NCI-H1105 (cell line): ENCODE results near the gene TM4SF5.
"Not testable (repeated sequence)": the region's sequence is repeated elsewhere in the genome, so short reads cannot be mapped to it uniquely, and the experiment has no call there.

Source experiments
- DNase-seq: peaks from one replicate; lab custom pipeline; 2025; lab: John Stamatoyannopoulos, UW

Gene TM4SF5

GRCh38 chr17:4789951-4790704 lies 18.4 kb downstream of the TM4SF5 start:
- DNase-seq: peak; percentile 80

DNA sequence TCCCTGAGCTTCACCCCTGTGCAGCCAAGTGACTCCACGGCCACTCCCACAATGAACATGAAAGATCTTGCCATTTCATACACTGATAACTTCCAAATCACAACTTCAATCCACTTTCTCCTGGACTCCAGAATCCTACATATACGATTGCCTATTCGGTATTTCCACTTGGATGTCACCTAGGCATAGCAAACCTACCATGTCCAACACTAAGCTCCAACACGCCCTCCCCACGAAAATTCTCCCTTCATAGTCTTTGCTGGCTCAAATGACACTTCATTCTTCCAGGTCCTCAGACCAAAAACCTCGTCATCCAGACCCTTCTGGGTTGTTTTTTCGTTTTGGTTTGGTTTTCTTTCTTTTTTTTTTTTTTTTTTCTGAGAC lies 19.0 kb downstream of the TM4SF5 start:
- no peak for DNase-seq

DNA sequence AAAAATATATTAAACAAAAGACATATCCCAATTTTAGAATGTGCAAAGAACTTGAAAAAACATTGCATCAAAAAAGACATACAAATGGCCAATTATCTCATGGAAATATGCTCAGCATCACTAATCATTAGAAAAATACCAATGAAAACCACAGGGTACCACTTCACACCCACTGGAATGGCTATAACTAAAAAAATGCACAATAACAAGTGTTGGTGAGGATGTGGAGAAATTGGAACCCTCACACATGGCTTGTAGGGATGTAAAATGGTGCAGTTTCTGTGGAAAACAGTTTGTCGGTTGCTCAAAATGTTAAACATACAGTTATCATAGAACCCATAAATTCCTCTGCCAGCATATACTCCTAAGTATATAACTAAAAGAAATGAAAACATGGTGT lies 23.5 kb downstream of the TM4SF5 start:
- no peak for DNase-seq

DNA sequence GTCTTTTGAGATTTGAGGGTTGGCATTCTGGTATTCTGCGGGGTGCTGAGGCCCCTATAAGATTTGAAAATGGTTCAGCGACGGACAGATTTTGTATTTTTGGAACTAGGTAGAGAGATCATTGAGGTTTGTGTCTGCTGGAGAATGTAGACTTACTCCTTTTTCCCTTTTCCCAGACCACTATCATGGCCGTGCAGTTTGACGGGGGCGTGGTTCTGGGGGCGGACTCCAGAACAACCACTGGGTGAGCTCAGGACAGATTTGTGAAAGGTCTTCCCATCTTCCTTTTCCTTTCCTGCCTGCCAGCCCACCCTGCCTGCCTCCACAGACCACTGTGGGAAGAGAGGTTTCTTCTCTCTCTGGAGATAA lies 24.9 kb downstream of the TM4SF5 start:
- DNase-seq: peak; percentile 21

GRCh38 chr17:4800462-4801196 lies 28.9 kb downstream of the TM4SF5 start:
- no peak for DNase-seq

DNA sequence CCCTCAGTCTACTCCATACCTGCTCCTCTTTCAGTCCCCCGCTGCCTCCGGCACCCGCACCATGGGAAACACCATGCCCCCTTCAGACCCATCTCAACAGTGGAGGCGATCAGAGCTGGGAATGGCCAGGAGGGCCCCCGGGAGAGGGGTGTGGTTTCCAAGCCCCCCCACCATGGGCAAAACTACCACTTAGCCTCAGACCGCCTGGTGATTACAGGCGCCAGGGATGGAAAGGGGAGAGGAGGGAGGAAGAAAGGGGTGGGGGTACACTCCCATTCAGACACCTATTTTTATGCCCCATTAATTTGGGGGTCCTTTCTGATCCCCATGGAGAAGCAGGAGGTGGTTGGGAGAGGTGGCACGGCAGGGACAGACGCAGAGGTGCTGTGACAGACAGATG lies 30.5 kb downstream of the TM4SF5 start, which contains the start of gene C17orf114:
Gene C17orf114, minus strand, starts transcription at position 101 of the 400 bp plus-strand sequence.
- DNase-seq: no peak

GRCh38 chr17:4806456-4806776 lies 34.7 kb downstream of the TM4SF5 start:
- no peak for DNase-seq

DNA sequence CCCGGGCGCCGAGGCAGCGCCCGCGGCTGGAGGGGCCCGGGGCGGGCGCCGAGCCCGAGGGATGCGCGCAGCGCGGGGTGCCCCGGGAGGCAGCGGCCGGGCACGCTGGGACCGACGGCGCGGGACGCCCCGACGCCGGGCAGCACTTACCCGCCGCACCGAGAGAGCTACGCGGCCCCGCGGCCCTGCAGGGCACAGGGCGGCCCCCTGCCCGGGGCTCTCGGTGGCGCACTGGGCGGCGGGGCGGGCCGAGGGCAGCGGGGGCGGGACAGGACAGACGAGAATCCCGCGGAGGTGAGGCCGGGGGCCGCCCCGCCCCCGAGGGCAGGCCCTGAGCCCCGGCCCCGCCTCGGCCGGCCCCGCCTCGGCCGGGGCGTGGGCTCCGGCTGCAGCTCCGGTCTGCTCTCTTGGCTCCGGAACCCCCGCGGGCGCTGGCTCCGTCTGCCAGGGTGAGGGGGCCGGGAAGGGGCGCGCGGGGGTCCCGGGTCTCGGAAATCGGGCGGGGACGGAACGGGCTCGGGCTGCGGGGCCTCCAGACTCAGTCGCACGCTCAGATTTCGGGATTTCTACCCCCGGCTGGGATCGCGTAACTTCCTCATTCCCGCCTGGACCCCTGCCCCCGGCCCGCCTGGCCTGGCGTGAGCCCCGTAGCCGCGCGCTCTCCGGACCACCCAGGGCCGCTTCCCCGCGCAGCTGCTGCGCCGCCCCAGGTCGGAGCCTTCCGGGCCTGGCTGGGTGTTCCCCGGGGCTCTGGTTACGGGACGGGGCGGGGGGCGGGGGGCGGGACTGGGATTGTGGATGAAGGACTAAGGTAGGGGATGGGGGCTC lies 35.3 kb downstream of the TM4SF5 start, which contains the start of gene PLD2:
Gene PLD2, plus strand, starts transcription at position 376 of the 828 bp plus-strand sequence. CDS start 621 bp downstream, outside the sequence.
- peak; percentile 85 for DNase-seq

DNA sequence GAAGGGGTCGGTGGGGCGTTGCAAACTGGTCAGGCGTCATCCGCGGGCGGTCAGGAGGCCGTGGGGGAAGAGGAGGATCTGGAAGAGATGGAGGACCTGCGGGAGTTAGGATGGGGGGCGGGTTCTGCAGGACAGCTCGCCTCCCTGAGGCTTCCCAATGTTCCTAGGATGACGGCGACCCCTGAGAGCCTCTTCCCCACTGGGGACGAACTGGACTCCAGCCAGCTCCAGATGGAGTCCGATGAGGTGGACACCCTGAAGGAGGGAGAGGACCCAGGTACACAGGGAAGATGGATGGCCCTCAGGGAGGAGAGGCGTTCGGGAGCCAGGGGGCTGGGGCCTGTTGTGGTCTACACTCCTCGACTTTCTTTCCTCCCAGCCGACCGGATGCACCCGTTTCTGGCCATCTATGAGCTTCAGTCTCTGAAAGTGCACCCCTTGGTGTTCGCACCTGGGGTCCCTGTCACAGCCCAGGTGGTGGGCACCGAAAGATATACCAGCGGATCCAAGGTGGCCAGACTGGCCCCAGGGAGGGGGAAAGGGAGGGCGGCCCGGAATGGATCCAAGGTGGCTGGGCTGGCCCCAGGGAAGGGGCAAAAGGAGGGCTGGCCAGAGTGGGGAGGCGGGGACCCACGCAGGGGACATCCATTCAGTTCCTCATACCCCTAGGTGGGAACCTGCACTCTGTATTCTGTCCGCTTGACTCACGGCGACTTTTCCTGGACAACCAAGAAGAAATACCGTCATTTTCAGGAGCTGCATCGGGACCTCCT lies 36.1 kb downstream of the TM4SF5 start:
- DNase-seq: no peak

GRCh38 chr17:4808378-4808767 lies 36.7 kb downstream of the TM4SF5 start:
- no peak for DNase-seq

DNA sequence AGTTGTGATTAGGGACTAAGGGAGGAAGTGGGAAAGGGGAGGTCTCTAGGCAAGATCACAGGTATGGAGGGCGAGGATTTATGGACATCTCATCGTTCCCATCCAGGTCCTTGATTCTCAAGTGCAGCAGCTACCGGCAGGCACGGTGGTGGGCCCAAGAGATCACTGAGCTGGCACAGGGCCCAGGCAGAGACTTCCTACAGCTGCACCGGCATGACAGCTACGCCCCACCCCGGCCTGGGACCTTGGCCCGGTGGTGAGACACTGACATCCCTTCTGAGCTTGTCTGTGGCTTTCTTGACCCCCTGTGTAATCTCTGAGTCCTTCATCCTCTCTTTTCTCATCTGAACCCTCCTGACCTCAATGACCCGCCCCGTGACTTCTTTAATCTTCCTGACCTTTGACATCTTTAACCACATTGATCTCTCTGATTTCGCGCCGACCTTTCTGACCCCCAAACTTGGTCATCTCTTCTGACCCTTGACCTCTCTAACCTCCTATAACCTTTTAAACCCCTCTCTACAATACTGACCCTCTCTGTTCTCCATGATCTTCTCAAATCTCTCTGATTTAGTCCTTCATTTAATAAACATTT lies 39.1 kb downstream of the TM4SF5 start:
- no peak for DNase-seq

- DNase-seq: no peak
These were observed 39.8 kb downstream of the TM4SF5 start for GRCh38 chr17:4811471-4811870.

- no peak for DNase-seq
These were observed 41.0 kb downstream of the TM4SF5 start for GRCh38 chr17:4812690-4813089.

DNA sequence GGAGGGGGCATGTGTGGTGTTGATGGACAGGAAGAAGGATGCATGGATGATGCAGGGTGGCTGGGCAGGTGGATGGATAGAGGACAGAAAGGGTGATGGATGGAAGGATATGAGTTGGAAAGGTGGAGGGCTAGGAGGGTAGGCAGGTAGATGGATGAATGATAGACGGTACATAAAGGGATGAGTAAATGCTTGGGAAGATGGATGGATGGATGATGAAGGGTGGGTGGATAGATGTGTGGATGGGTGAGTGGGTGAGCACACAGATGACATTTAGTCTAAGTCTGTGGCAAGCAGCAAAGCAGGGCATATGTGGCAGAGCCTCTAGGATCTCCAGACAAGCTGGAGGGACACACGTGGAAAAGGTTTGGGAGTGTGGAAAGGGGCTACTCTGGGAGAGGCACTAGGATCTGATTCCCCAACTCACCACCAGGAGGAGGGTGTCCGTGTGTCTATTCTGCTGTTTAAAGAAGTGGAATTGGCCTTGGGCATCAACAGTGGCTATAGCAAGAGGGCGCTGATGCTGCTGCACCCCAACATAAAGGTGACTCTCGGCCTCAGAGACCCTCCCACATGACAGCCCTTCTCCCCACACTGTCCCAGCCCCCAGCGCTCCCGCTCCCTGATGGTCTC lies 43.5 kb downstream of the TM4SF5 start:
- no peak for DNase-seq

DNA sequence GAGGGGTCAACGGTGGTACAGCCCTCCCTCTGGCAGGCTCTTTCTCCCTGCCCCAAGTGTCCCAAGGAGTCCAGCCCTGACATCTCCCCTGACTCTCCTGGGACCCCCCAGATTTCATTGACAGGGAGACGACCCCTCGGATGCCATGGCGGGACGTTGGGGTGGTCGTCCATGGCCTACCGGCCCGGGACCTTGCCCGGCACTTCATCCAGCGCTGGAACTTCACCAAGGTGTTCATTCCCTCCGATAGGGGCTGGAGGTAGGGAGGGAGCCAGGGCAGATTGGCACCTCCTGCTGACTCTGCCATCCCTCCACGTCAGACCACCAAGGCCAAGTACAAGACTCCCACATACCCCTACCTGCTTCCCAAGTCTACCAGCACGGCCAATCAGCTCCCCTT lies 45.1 kb downstream of the TM4SF5 start:
- no peak for DNase-seq

DNA sequence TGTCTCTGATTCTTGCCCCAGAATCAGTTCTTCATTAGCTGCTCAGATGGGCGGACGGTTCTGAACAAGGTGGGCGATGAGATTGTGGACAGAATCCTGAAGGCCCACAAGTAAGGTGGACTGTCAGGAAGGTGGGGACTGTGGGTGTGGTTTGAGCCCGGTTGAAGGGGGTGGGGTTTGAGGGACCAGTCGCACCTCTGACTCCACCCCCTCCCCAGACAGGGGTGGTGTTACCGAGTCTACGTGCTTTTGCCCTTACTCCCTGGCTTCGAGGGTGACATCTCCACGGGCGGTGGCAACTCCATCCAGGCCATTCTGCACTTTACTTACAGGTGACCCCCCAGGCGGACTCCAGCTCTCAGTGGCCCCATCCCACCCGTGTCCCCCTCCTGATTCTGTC lies 46.6 kb downstream of the TM4SF5 start:
- DNase-seq: no peak

DNA sequence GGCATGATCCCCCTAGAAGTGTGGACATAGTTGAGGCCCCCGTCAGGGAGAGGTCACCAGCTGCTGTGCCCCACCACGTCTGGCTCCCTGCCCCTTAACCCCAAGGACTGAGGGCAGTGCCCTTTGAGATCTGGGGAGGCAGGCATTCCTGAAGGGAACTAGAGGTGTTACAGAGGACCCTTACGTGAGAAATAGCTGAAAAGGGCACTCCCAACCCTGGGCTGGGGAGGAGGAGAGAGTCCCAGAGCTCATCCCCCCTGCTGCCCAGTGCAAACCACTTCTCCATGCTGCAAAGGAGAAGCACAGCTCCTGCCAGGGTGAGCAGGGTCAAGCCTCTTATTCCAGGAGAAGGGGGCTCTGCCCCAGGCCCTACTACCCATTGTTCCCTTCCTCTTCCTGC lies 51.1 kb downstream of the TM4SF5 start:
- no peak for DNase-seq

GRCh38 chr17:4823373-4824089 lies 51.8 kb downstream of the TM4SF5 start:
- no peak for DNase-seq

- no peak for DNase-seq
These were observed 55.7 kb downstream of the TM4SF5 start for GRCh38 chr17:4827399-4827798.

- DNase-seq: not testable (repeated sequence)
These were observed 61.1 kb downstream of the TM4SF5 start for GRCh38 chr17:4832829-4833177.
